CD4-positive, CD25-positive, alpha-beta regulatory T cell (primary cell): ENCODE measurements around the gene C12orf42. TPM values are rescaled to one million over a fixed set of nuclear protein-coding genes. Genes with fewer than 3 reads are reported as not detected.

ENCODE experiments used
- ATAC-seq, 2 donors: fragments of 150-1000 bp; cut with Tn5 transposase; one replicate each; pipeline ENCODE4 v1.10.0; 2021; ENCODE audit warnings: low read depth in 2 of 2, moderate number of reproducible peaks in 2 of 2, moderate library complexity in 1 of 2
- DNase-seq, 3 donors: peaks; one replicate each; pipeline versions ENCODE4 v3.0.0 to v3.0.0-alpha.2; 2012 to 2022; ENCODE audit warnings: mixed read lengths in 1 of 3
- H3K27ac ChIP-seq: one replicate; pipeline ENCODE4 v1.7.0; 2013; ENCODE audit warnings: mild to moderate bottlenecking, low read length; ENCODE audit not compliant: insufficient read depth, poor library complexity, severe bottlenecking
- H3K27me3 ChIP-seq: one replicate; pipeline ENCODE4 v1.7.0; 2013; ENCODE audit warnings: low read length; ENCODE audit not compliant: control insufficient read depth, insufficient read depth
- H3K36me3 ChIP-seq: one replicate; pipeline ENCODE4 v1.7.0; 2013; ENCODE audit warnings: mild to moderate bottlenecking, low read length, moderate library complexity; ENCODE audit not compliant: control insufficient read depth, insufficient read depth
- H3K4me1 ChIP-seq: 2 replicates; pipeline ENCODE4 v1.7.0; 2013; ENCODE audit warnings: mild to moderate bottlenecking, low read length; ENCODE audit not compliant: insufficient read depth, control insufficient read depth, poor library complexity, severe bottlenecking
- H3K4me3 ChIP-seq: one replicate; pipeline ENCODE4 v1.7.0; 2013; ENCODE audit warnings: low read depth, mild to moderate bottlenecking, low read length, moderate library complexity
- H3K9me3 ChIP-seq, 2 experiments: 1 replicate in 1 of 2; 2 replicates in 1 of 2; pipeline ENCODE4 v1.7.0; 2013; ENCODE audit warnings: low read length in 2 of 2, mild to moderate bottlenecking in 1 of 2, moderate library complexity in 1 of 2; ENCODE audit not compliant: control insufficient read depth in 2 of 2
- H3K27ac Mint-ChIP-seq, 3 donors: one replicate each; pipeline ENCODE4 v1.8.0; 2020 to 2022; ENCODE audit warnings: mild to moderate bottlenecking in 3 of 3, mixed read lengths in 3 of 3, moderate library complexity in 2 of 3
- H3K27me3 Mint-ChIP-seq: one replicate; pipeline ENCODE4 v1.8.0; 2022; ENCODE audit warnings: mild to moderate bottlenecking, mixed read lengths
- H3K36me3 Mint-ChIP-seq: one replicate; pipeline ENCODE4 v1.8.0; 2020; ENCODE audit warnings: mixed read lengths
- H3K4me1 Mint-ChIP-seq, 4 donors: one replicate each; pipeline ENCODE4 v1.8.0; 2020 to 2022; ENCODE audit warnings: mixed read lengths in 4 of 4, mild to moderate bottlenecking in 1 of 4
- H3K4me3 Mint-ChIP-seq, 4 donors: one replicate each; pipeline ENCODE4 v1.8.0; 2020 to 2022; ENCODE audit warnings: mild to moderate bottlenecking in 4 of 4, mixed read lengths in 4 of 4, moderate library complexity in 3 of 4
- H3K9me3 Mint-ChIP-seq, 7 donors: one replicate each; pipeline ENCODE4 v1.8.0; 2020 to 2022; ENCODE audit warnings: mixed read lengths in 7 of 7, mild to moderate bottlenecking in 3 of 7, moderate library complexity in 2 of 7
- polyA plus RNA-seq, 4 donors: library from polyadenylated mRNA; unstranded; fragments of 300-500 nt; fragmentation: Illumina TruSeq; gene quantifications; one replicate each; pipeline ENCODE4 v1.2.3, GENCODE V29; 2021
- total RNA-seq: library from RNA; stranded (reverse); gene quantifications from one replicate; pipeline ENCODE4 v1.2.3, GENCODE V29; 2022

C12orf42 gene
- 8.3 TPM for total RNA-seq
- 1 to 10 TPM; 3.8 to 10.0 (median 7.2) TPM for polyA plus RNA-seq

- DNase-seq: peak; percentile 55 to 71 (median 71)
- Histone ChIP-seq H3K27ac (peak within 1 kb of the TSS; percentile 35), H3K9me3 (no peaks in the 10 kb centered on the region), H3K36me3 (no peaks in the 10 kb centered on the region), H3K27me3 (no peaks in the 10 kb centered on the region), H3K4me3 (peak within 1 kb of the TSS; percentile 66), H3K4me1 (peaks cover 15% of the 10 kb centered on the region)
- H3K4me1 Mint-ChIP-seq: peaks cover 9 to 25% (median 20%) of the 10 kb centered on the region in 4 donors
- H3K4me3 Mint-ChIP-seq: peak within 1 kb of the TSS; percentile 81 to 96 (median 90)
- peaks cover 0 to 3% (median 0%) of the 10 kb centered on the region in 7 donors for H3K9me3 Mint-ChIP-seq
- ATAC-seq: peak; percentile 81 to 82
- H3K36me3 Mint-ChIP-seq: no peaks in the 10 kb centered on the region
- H3K27me3 Mint-ChIP-seq: peaks cover 29% of the 10 kb centered on the region
- peak within 1 kb of the TSS; percentile 21 to 91 (median 78) for H3K27ac Mint-ChIP-seq
Measured at GRCh38 chr12:103495469-103496456, at the start of gene C12orf42. TSS of gene C12orf42 (minus strand) at chr12:103495968. CDS start at chr12:103478426, 17,542 bp downstream.

- no peaks in the 10 kb centered on the region for H3K9me3 ChIP-seq
- no peaks in the 10 kb centered on the region for H3K4me1 ChIP-seq
- no peaks in the 10 kb centered on the region for H3K36me3 ChIP-seq
- no peaks in the 10 kb centered on the region for H3K27me3 Mint-ChIP-seq
- no peak for ATAC-seq
- no peak overlapping the region for H3K4me3 Mint-ChIP-seq
- H3K36me3 Mint-ChIP-seq: no peaks in the 10 kb centered on the region
- no peaks in the 10 kb centered on the region for H3K27me3 ChIP-seq
- no peak overlapping the region for H3K27ac Mint-ChIP-seq
- no peaks in the 10 kb centered on the region for H3K9me3 Mint-ChIP-seq
- H3K4me3 ChIP-seq: no peak overlapping the region
- peaks cover 2 to 14% (median 8%) of the 10 kb centered on the region in 4 donors for H3K4me1 Mint-ChIP-seq
- DNase-seq: no peak
- H3K27ac ChIP-seq: no peak overlapping the region
Measured at GRCh38 chr12:103542078-103542477, 46.3 kb upstream of the C12orf42 start.

DNA sequence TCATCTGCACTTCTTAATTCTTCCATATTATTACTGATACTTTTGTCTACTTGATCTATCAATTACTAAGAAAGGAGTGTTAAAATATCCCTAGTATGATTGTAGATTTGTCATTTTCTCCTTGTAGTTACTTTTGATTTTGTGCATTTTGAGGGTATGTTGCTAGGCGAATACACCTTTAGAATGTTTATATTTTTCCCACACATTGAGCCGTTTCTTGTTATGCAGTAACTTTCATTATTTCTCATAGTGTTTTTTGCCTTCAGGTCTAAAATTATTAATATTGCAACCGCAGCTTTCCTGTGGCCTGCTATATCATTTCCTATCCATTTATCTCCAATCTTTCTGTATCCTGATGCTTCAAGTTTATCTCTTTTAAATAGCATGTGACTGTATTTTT is 44.6 kb upstream of the C12orf42 start:
- H3K27ac ChIP-seq: no peak overlapping the region
- ATAC-seq (no peak), DNase-seq (no peak)
- Mint-ChIP-seq H3K27ac (peak overlapping the region in 1 of 3 donors; percentile 5), H3K36me3 (no peaks in the 10 kb centered on the region), H3K9me3 (peaks cover 0 to 1% (median 0%) of the 10 kb centered on the region in 7 donors), H3K4me3 (peak overlapping the region in 1 of 4 donors; percentile 18), H3K4me1 (peaks cover 2 to 14% (median 8%) of the 10 kb centered on the region in 4 donors), H3K27me3 (no peaks in the 10 kb centered on the region)
- no peaks in the 10 kb centered on the region for H3K4me1 ChIP-seq
- no peak overlapping the region for H3K4me3 ChIP-seq
- no peaks in the 10 kb centered on the region for H3K9me3 ChIP-seq
- H3K27me3 ChIP-seq: no peaks in the 10 kb centered on the region
- H3K36me3 ChIP-seq: no peaks in the 10 kb centered on the region

DNA sequence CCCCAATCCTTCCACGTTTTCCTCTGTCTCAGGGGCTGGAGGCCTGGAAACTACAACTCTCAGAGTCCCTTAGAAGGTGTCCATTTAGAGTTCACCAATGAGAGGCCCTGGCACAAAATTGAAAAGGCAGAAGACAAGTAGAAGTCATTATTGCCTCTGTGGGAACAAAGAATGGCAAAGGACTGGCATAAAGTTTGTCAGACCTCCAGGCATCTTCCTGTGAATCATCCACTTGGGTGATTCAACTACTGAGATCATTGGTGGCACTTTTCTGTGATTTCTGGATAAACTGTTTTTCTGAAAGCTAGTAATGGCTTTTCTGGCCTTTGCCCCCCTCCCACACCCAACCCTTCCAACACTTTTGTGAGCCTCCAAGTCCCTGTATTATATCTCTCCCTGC is 42.6 kb upstream of the C12orf42 start:
- Histone ChIP-seq H3K27me3 (no peaks in the 10 kb centered on the region), H3K9me3 (no peaks in the 10 kb centered on the region), H3K4me3 (no peak overlapping the region), H3K36me3 (no peaks in the 10 kb centered on the region), H3K27ac (no peak overlapping the region), H3K4me1 (no peaks in the 10 kb centered on the region)
- no peaks in the 10 kb centered on the region for H3K27me3 Mint-ChIP-seq
- ATAC-seq: no peak
- peaks cover 0 to 1% (median 0%) of the 10 kb centered on the region in 7 donors for H3K9me3 Mint-ChIP-seq
- H3K27ac Mint-ChIP-seq: no peak overlapping the region
- DNase-seq: no peak
- peaks cover 2 to 14% (median 8%) of the 10 kb centered on the region in 4 donors for H3K4me1 Mint-ChIP-seq
- H3K4me3 Mint-ChIP-seq: no peak overlapping the region
- no peaks in the 10 kb centered on the region for H3K36me3 Mint-ChIP-seq

GRCh38 chr12:103530307-103531066 is 34.7 kb upstream of the C12orf42 start:
- Mint-ChIP-seq H3K36me3 (no peaks in the 10 kb centered on the region), H3K4me1 (peaks cover 2 to 12% (median 7%) of the 10 kb centered on the region in 4 donors), H3K4me3 (peak overlapping the region in 2 of 4 donors; percentile 44 to 51), H3K27ac (peak overlapping the region; percentile 3 to 64 (median 11)), H3K27me3 (no peaks in the 10 kb centered on the region), H3K9me3 (peaks cover 0 to 2% (median 0%) of the 10 kb centered on the region in 7 donors)
- ATAC-seq: no peak
- Histone ChIP-seq H3K9me3 (no peaks in the 10 kb centered on the region), H3K27me3 (no peaks in the 10 kb centered on the region), H3K27ac (no peak overlapping the region), H3K4me3 (no peak overlapping the region), H3K4me1 (no peaks in the 10 kb centered on the region), H3K36me3 (no peaks in the 10 kb centered on the region)
- DNase-seq: no peak

GRCh38 chr12:103529306-103529705 is 33.5 kb upstream of the C12orf42 start:
- Histone ChIP-seq H3K36me3 (no peaks in the 10 kb centered on the region), H3K9me3 (no peaks in the 10 kb centered on the region), H3K4me1 (no peaks in the 10 kb centered on the region), H3K4me3 (no peak overlapping the region), H3K27ac (no peak overlapping the region), H3K27me3 (no peaks in the 10 kb centered on the region)
- no peaks in the 10 kb centered on the region for H3K27me3 Mint-ChIP-seq
- DNase-seq (no peak), ATAC-seq (no peak)
- H3K9me3 Mint-ChIP-seq: peaks cover 0 to 2% (median 0%) of the 10 kb centered on the region in 7 donors
- peaks cover 2 to 12% (median 7%) of the 10 kb centered on the region in 4 donors for H3K4me1 Mint-ChIP-seq
- H3K27ac Mint-ChIP-seq: peak overlapping the region in 1 of 3 donors; percentile 3
- no peak overlapping the region for H3K4me3 Mint-ChIP-seq
- H3K36me3 Mint-ChIP-seq: no peaks in the 10 kb centered on the region

GRCh38 chr12:103524238-103524875 is 28.6 kb upstream of the C12orf42 start:
- Mint-ChIP-seq H3K4me1 (peaks cover 0 to under 1% (median 0%) of the 10 kb centered on the region in 4 donors), H3K9me3 (peaks cover 0 to 2% (median 0%) of the 10 kb centered on the region in 7 donors), H3K27ac (no peak overlapping the region), H3K36me3 (no peaks in the 10 kb centered on the region), H3K4me3 (no peak overlapping the region), H3K27me3 (no peaks in the 10 kb centered on the region)
- no peak overlapping the region for H3K4me3 ChIP-seq
- H3K27ac ChIP-seq: no peak overlapping the region
- H3K4me1 ChIP-seq: no peaks in the 10 kb centered on the region
- DNase-seq: no peak
- ATAC-seq: no peak
- H3K27me3 ChIP-seq: no peaks in the 10 kb centered on the region
- H3K36me3 ChIP-seq: no peaks in the 10 kb centered on the region
- no peaks in the 10 kb centered on the region for H3K9me3 ChIP-seq
